GM10266 (cell line): ENCODE measurements around the gene TSKS.

ENCODE experiments used
- DNase-seq: peaks from one replicate; pipeline ENCODE4 v3.0.0; 2012; ENCODE audit errors: extremely low spot score
- TF ChIP-seq, protein P1 (sequence below): IDR thresholded peaks from 2 replicates; pipeline ENCODE4 v1.5.1; 2012; ENCODE audit warnings: mild to moderate bottlenecking, low read depth; ENCODE audit not compliant: control insufficient read depth, insufficient read depth; ENCODE audit errors: missing control alignments

The TSKS gene

GRCh38 chr19:49713236-49713845 lies 49.8 kb downstream of the TSKS start:
- DNase-seq = no peak
- TF ChIP-seq, protein P1, sequence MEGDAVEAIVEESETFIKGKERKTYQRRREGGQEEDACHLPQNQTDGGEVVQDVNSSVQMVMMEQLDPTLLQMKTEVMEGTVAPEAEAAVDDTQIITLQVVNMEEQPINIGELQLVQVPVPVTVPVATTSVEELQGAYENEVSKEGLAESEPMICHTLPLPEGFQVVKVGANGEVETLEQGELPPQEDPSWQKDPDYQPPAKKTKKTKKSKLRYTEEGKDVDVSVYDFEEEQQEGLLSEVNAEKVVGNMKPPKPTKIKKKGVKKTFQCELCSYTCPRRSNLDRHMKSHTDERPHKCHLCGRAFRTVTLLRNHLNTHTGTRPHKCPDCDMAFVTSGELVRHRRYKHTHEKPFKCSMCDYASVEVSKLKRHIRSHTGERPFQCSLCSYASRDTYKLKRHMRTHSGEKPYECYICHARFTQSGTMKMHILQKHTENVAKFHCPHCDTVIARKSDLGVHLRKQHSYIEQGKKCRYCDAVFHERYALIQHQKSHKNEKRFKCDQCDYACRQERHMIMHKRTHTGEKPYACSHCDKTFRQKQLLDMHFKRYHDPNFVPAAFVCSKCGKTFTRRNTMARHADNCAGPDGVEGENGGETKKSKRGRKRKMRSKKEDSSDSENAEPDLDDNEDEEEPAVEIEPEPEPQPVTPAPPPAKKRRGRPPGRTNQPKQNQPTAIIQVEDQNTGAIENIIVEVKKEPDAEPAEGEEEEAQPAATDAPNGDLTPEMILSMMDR = no peak

DNA sequence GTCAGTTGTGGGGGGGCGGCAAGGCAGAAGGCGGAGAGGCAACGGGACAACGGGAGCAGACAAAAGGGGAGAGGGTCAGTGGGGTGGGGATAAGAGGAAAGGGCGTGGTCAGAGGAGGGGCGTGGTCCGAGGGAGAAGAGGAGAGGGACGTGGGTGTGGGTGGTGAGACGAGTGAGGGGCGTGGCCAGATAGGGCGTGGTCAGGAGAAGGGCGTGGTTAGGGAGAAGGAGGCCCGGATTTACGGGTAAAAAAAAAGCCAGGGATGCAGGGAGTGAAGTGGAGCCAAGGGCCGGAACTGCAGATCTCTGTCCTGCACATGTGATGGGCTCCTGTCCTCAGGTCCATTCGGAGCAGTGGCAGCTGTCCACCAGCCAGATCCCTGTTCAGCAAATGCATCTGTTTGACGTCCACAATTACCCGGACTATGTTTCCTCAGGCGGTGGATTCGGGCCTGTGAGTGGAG lies 50.7 kb downstream of the TSKS start:
- TF ChIP-seq, protein P1 = no peak
- DNase-seq = no peak

DNA sequence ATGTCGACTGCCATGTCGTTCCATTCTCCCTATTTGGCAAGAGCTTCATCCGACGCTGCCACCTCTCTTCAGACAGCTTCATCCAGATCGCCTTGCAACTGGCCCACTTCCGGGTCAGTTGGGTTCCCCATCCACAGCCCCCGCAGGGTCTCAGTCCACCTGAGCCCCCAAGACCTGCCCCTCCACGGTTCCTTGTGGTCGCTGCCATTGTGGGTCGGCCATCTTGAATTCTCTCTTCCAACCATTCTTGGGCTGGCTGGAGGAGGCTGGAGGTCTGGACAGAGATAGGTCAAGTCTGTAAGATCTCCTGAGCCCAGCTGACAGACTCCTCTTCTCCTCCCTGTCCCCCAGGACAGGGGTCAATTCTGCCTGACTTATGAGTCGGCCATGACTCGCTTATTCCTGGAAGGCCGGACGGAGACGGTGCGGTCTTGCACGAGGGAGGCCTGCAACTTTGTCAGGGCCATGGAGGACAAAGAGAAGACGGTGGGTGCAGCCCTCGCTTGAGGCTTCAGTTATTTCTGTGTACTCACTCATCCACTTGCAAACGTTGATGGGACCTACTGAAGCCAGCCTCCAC lies 52.6 kb downstream of the TSKS start:
- TF ChIP-seq, protein P1 = no peak
- no peak for DNase-seq

DNA sequence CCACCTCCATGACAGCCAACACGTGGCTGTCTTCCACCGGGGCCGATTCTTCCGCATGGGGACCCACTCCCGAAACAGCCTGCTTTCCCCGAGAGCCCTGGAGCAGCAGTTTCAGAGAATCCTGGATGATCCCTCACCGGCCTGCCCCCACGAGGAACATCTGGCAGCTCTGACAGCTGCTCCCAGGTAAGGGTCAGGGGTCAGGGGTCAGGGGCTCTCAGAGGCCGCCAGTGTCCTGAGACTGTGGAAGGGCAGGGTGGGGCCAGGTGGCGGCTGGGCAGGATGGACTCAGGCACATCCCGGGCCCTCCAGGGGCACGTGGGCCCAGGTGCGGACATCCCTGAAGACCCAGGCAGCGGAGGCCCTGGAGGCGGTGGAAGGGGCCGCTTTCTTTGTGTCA lies 57.2 kb downstream of the TSKS start:
- DNase-seq = no peak
- TF ChIP-seq, protein P1 = no peak

- no peak for DNase-seq
- TF ChIP-seq, protein P1 = no peak
Observed at GRCh38 chr19:49704888-49705642, 58.0 kb downstream of the TSKS start.

GRCh38 chr19:49701271-49701786 lies 61.8 kb downstream of the TSKS start:
- no peak for DNase-seq
- TF ChIP-seq, protein P1 = no peak
